HL-60 (cell line): ENCODE data around the gene CLDN10.

ENCODE experiments used
- CTCF ChIP-seq: IDR thresholded peaks from one replicate; pipeline ENCODE4 v1.5.1; 2011; ENCODE audit warnings: low read length, control low read depth, inconsistent platforms; ENCODE audit not compliant: insufficient read depth
- REST ChIP-seq: IDR thresholded peaks from 2 replicates; pipeline ENCODE4 v1.6.1; 2012; ENCODE audit warnings: low read depth; ENCODE audit not compliant: insufficient replicate concordance

DNA sequence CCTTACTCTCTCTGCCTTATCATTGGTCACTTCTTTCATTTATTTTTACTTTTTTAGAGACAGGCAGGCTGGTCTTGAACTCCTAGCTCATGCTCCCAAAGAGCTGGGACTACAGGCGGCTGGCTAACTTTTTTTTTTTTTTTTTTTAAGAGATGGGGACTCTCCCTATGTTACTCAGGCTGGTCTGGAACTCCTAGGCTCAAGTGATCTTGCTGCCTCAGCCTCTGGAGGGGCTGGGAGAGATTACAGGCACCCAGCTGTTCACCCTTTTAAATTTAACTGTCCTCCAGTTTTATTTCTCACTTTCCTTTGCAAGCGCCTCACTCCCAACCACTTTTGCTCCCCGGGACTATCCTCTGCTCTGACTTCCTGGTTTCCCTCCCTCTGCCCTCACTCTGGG lies 5.6 kb upstream of the CLDN10 start:
- TF ChIP-seq CTCF (no peak), REST (no peak)
